ENCODE results near the gene SRMS. TPM values are rescaled to one million over a fixed set of nuclear protein-coding genes. Genes with fewer than 3 reads are reported as not detected.

SRMS gene
- total RNA-seq, 1 experiment from 2014 or later: 0.22 TPM

GRCh38 chr20:63536241-63536977 is 11.1 kb downstream of the SRMS start:
- DNase-seq (peak; percentile 72), ATAC-seq (peak; percentile 3)
- intact Hi-C loops (cut with micrococcal nuclease): loop anchor here (2.0 to 5.0 kb wide), 6 partner anchors 44 to 421 kb away; partner anchors contain the start of genes GMEB2 and UCKL1
- Histone ChIP-seq H3K27ac (ENCODE audit: low read length) (peak overlapping the region; percentile 85), H3K4me1 (ENCODE audit: insufficient read depth, low read length) (peaks cover 33% of the 10 kb centered on the region), H3K36me3 (ENCODE audit: low read depth, low read length) (no peaks in the 10 kb centered on the region), H3K27me3 (ENCODE audit: low read length) (no peaks in the 10 kb centered on the region), H3K9ac (ENCODE audit: low read length) (peak overlapping the region; percentile 83), H3K4me2 (ENCODE audit: low read length) (peak overlapping the region; percentile 100), H3K4me3 (ENCODE audit: low read length) (peak overlapping the region; percentile 84), H3F3A (ENCODE audit: low read length, unreplicated experiment) (no peaks in the 10 kb centered on the region), H4K20me1 (ENCODE audit: low read length) (no peaks in the 10 kb centered on the region), H3K9me2 (replicated peaks; ENCODE audit: low read length) (no peaks in the 10 kb centered on the region), H3K9me3 (ENCODE audit: low read length) (no peaks in the 10 kb centered on the region), H3K79me2 (ENCODE audit: low read length) (peaks cover 11% of the 10 kb centered on the region), H2AFZ (ENCODE audit: low read length) (peak overlapping the region; percentile 64)
- TF ChIP-seq EZH2 (IDR thresholded peaks at IDR 0.05; ENCODE audit: low read length, unreplicated experiment) (no peak), EZH2phosphoT487 (IDR thresholded peaks at IDR 0.05; ENCODE audit: borderline replicate concordance, low read length) (no peak), CTCF (conservative IDR thresholded peaks at IDR 0.05; ENCODE audit: low read depth, low read length) (no peak)
- ChIA-PET CTCF (interaction anchor here (2.7 kb wide), 1 partner anchor 105 kb away, joined by 76 read pairs; no protein-coding TSS in a partner anchor), POLR2A (ENCODE audit: unreplicated experiment) (interaction anchor here (0.5 to 2.2 kb wide), 8 partner anchors 13 to 719 kb away, joined by 3 to 24 read pairs (median 4); partner anchors contain the start of genes GMEB2, PCMTD2 and PPDPF)
- no TSS peak for BruUV-seq (replicated peaks)

GRCh38 chr20:63534831-63535651 is 12.5 kb downstream of the SRMS start:
- DNase-seq (no peak), ATAC-seq (no peak)
- H4K20me1 ChIP-seq (ENCODE audit: low read length): no peaks in the 10 kb centered on the region
- H3F3A ChIP-seq (ENCODE audit: low read length, unreplicated experiment): no peaks in the 10 kb centered on the region
- H3K27me3 ChIP-seq (ENCODE audit: low read length): no peaks in the 10 kb centered on the region
- H3K79me2 ChIP-seq (ENCODE audit: low read length): peaks cover 11% of the 10 kb centered on the region
- no peaks in the 10 kb centered on the region for H3K36me3 ChIP-seq (ENCODE audit: low read depth, low read length)
- no peak overlapping the region for H3K9ac ChIP-seq (ENCODE audit: low read length)
- intact Hi-C loops (cut with micrococcal nuclease): loop anchor here (5.0 kb wide), 5 partner anchors 92 to 608 kb away; partner anchors contain the start of genes DIDO1, GMEB2 and UCKL1
- ChIA-PET CTCF (no interaction called here), POLR2A (ENCODE audit: unreplicated experiment) (interaction anchor here (0.5 kb wide), 2 partner anchors 15 to 41 kb away, joined by 3 to 4 read pairs; no protein-coding TSS in a partner anchor)
- no peak overlapping the region for H3K4me3 ChIP-seq (ENCODE audit: low read length)
- BruUV-seq (replicated peaks): no TSS peak
- no peak overlapping the region for H3K4me2 ChIP-seq (ENCODE audit: low read length)
- no peak overlapping the region for H2AFZ ChIP-seq (ENCODE audit: low read length)
- H3K27ac ChIP-seq (ENCODE audit: low read length): no peak overlapping the region
- H3K9me3 ChIP-seq (ENCODE audit: low read length): no peaks in the 10 kb centered on the region
- H3K9me2 ChIP-seq (replicated peaks; ENCODE audit: low read length): no peaks in the 10 kb centered on the region
- peaks cover 31% of the 10 kb centered on the region for H3K4me1 ChIP-seq (ENCODE audit: insufficient read depth, low read length)
- TF ChIP-seq EZH2 (IDR thresholded peaks at IDR 0.05; ENCODE audit: low read length, unreplicated experiment) (no peak), CTCF (conservative IDR thresholded peaks at IDR 0.05; ENCODE audit: low read depth, low read length) (no peak), EZH2phosphoT487 (IDR thresholded peaks at IDR 0.05; ENCODE audit: borderline replicate concordance, low read length) (no peak)

Data from PC-3 (cell line).